GM21825 (cell line): ENCODE measurements around the gene MYG1.
A peak's percentile ranks its signal among the peaks of the same experiment; 100 is the strongest.

Experiments
- ATAC-seq: cut with Tn5 transposase; IDR thresholded peaks from one replicate; pipeline ENCODE4 v1.9.1; 2021; ENCODE audit warnings: mild to moderate bottlenecking, moderate library complexity; ENCODE audit not compliant: unreplicated experiment

The MYG1 gene

DNA sequence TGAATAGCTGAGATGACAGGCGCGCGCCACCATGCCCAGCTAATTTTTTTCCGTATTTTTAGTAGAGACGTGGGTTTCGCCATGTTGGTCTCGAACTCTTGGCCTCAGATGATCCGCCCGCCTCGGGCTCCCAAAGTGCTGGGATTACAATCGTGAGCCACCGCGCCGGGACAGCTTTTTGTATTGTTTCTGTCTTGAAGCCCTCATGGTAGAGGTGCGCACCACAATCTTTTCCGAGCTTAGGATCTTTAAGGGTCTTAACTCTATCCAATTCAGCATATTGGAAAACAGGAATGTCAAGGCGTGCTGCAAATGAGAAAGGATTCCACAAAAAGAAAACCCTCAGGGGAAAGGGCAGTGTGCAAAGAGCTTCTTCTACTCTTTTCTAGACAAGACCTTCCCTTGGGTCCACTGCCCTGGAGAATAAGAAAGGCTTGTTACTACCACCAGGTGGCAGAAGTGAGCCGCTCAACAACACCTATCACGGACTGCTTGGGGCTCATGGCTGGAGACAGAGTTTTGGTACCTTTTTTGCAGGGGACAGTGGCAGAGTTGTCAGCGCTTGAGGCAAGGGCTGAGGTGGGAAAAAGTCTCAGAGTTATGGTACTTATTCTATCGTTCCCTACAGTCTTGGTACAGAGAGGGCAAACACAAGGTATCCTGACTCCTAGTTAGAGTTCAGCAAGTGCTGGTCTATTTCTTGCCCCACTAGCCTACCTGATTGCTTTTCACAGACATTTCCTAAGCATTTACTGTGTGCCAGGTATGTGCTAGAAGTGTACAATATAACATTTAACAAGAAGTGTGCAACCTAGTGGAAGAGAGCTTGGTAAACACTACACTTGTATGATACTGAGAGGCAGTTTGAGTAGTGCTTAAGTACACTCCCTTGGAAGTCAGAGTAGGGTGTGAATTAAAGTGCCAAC, 53.1 kb downstream of the MYG1 start:
- peak; percentile 70 for ATAC-seq

DNA sequence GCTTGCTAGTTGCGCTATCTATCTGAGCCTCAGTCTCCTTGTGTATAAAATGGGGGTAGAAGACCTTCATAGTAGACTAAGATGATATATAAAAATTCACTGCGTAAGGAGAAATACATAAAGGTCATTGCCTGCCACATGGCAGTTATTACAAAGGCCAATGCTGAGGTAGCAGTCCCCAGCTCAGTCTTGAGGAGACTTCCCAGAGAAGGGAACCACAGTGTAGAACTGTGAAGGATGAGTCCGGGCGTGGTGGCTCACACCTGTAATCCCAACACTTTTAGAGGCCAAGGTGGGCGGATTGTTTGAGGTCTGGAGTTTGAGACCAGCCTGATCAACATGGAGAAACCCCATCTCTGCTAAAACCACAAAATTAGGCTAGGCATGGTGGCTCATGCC, 53.8 kb downstream of the MYG1 start:
- no peak for ATAC-seq

DNA sequence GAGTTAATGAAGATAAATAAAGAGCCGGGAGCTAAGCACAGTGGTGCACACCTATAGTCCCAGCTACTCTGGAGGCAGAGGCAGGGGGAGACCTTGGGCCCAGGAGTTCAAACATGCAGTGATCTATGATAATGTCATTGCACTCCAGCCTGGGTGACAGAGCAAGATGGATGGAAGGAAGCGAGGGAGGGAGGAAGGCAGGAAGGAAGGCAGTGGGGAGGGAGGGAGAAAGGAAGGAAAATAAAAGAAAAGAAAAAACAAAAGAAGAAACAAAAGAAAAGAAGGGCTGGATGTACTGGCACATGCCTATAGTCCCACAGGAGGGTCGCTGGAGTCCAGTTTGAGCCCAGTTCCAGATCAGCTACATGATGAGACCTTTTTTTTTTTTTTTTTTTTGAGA, 55.6 kb downstream of the MYG1 start:
- no peak for ATAC-seq
